K562 (cell line): ENCODE results near the gene CDRT4. TPM values are rescaled to one million over a fixed set of nuclear protein-coding genes. Genes with fewer than 3 reads are reported as not detected.

Source experiments
- ATAC-seq: fragments of 200-7000 bp; cut with Tn5 transposase; 3 replicates; pipeline ENCODE4 v1.9.1; 2020; ENCODE audit warnings: moderate library complexity
- BruUV-seq: library from RNA; stranded (reverse); fragments of 400-500 nt; replicated peaks from 2 replicates; lab custom pipeline; 2021; lab: Mats Ljungman, UMichigan
- CTCF ChIA-PET: fragments of 300-600 bp; formaldehyde crosslinking; extraction: SDS; loops from one replicate; lab custom pipeline; 2021; ENCODE audit warnings: low intra/inter-chr PET ratio; lab: Yijun Ruan, JAX
- POLR2A ChIA-PET: fragments of 300-600, 350-650 bp; sonication (Branson Sonifier 250); formaldehyde crosslinking; extraction: SDS; loops from one replicate; lab custom pipeline; 2021; ENCODE audit warnings: antibody characterized with exemption, inconsistent platforms; lab: Yijun Ruan, JAX
- DNase-seq, 4 experiments: peaks; one replicate each; pipeline versions ENCODE4 v3.0.0 to v3.0.0-alpha.2; 2011 to 2018; ENCODE audit warnings: low spot score in 3 of 4, mixed read lengths in 3 of 4; ENCODE audit errors: extremely low read depth in 1 of 4
- FAIRE-seq: peaks from 2 replicates; lab custom pipeline; 2011; peaks lifted over from hg19 to GRCh38; lab: Jason Lieb, UNC
- H2AFZ ChIP-seq: 2 replicates; pipeline ENCODE4 v1.6.0; 2011; ENCODE audit warnings: low read depth, low read length, control low read depth, inconsistent platforms
- H3K27ac ChIP-seq: fragments of 200-600 bp; 3 replicates; pipeline ENCODE4 v1.8.0; 2011; ENCODE audit warnings: low read depth, mild to moderate bottlenecking, control low read depth, inconsistent platforms, low read length, moderate library complexity, mixed read lengths; ENCODE audit errors: extremely low read depth
- H3K27me3 ChIP-seq, 2 experiments: fragments of 300-600 bp in 1 of 2; 2 replicates in 1 of 2; 3 replicates in 1 of 2; pipeline versions ENCODE4 v1.6.0 to v1.8.0; 2011; ENCODE audit warnings: inconsistent platforms in 2 of 2, low read length in 2 of 2, mild to moderate bottlenecking in 1 of 2, mixed read lengths in 1 of 2, moderate library complexity in 1 of 2; ENCODE audit not compliant: control insufficient read depth in 2 of 2, insufficient read depth in 2 of 2
- H3K36me3 ChIP-seq: fragments of 300-600 bp; 3 replicates; pipeline ENCODE4 v1.8.0; 2011; ENCODE audit warnings: mild to moderate bottlenecking, low read length, inconsistent platforms; ENCODE audit not compliant: control insufficient read depth, insufficient read depth
- H3K4me1 ChIP-seq, 2 experiments: fragments of 200-600 bp in 1 of 2; replicated peaks in 1 of 2; 2 replicates in 1 of 2; 3 replicates in 1 of 2; pipeline versions ENCODE4 v1.5.1 to v1.8.0; 2011; ENCODE audit warnings: inconsistent platforms in 2 of 2, low read length in 2 of 2, mild to moderate bottlenecking in 1 of 2, mixed read lengths in 1 of 2, moderate library complexity in 1 of 2; ENCODE audit not compliant: control insufficient read depth in 2 of 2, insufficient read depth in 2 of 2
- H3K4me2 ChIP-seq: 2 replicates; pipeline ENCODE4 v1.6.1; 2011; ENCODE audit warnings: low read length, control low read depth, inconsistent platforms, mixed read lengths; ENCODE audit not compliant: insufficient read depth
- H3K4me3 ChIP-seq: fragments of 200-600 bp; sonication (generic), shearing (Covaris generic); 2 replicates; pipeline ENCODE4 v1.5.1; 2016; ENCODE audit warnings: control low read depth, inconsistent platforms
- H3K79me2 ChIP-seq: fragments of 200-600 bp; 3 replicates; pipeline ENCODE4 v1.8.0; 2011; ENCODE audit warnings: low read length, inconsistent platforms; ENCODE audit not compliant: control insufficient read depth, insufficient read depth
- H3K9ac ChIP-seq, 2 experiments: 2 replicates each; pipeline versions ENCODE4 v1.6.0 to v1.6.1; 2011; ENCODE audit warnings: low read depth in 2 of 2, low read length in 2 of 2, control low read depth in 1 of 2, inconsistent platforms in 1 of 2, mild to moderate bottlenecking in 1 of 2, mixed read lengths in 1 of 2; ENCODE audit not compliant: insufficient read depth in 1 of 2
- H3K9me1 ChIP-seq: one replicate; pipeline ENCODE4 v1.6.0; 2011; ENCODE audit warnings: inconsistent platforms, mild to moderate bottlenecking, low read length, moderate library complexity; ENCODE audit not compliant: control insufficient read depth, insufficient read depth
- H3K9me3 ChIP-seq: replicated peaks from 2 replicates; pipeline ENCODE4 v1.5.1; 2011; ENCODE audit warnings: low read depth, low read length, inconsistent platforms; ENCODE audit not compliant: control insufficient read depth, insufficient read depth
- H4K20me1 ChIP-seq: replicated peaks from 2 replicates; pipeline ENCODE4 v1.6.1; 2011; ENCODE audit warnings: low read length, inconsistent platforms, mixed read lengths; ENCODE audit not compliant: control insufficient read depth, insufficient read depth
- ATF7 ChIP-seq: fragments of 450-650 bp; IDR thresholded peaks from 2 replicates; pipeline ENCODE4 v1.7.1; 2014; ENCODE audit warnings: mild to moderate bottlenecking, moderate library complexity
- C11orf30 ChIP-seq: fragments of 450-650 bp; IDR thresholded peaks from 2 replicates; pipeline ENCODE4 v1.6.1; 2016; ENCODE audit warnings: low read depth, mild to moderate bottlenecking
- FOSL1 ChIP-seq: fragments of 200-800 bp; sonication (Bioruptor generic); conservative IDR thresholded peaks from 2 replicates; pipeline ENCODE4 v1.6.1; 2016; ENCODE audit warnings: missing genetic modification characterization, missing compliant biosample characterization
- FOXA3 ChIP-seq, 2 experiments: fragments of 450-650 bp in 1 of 2; sonication (generic) in 1 of 2; formaldehyde crosslinking; IDR thresholded peaks in 1 of 2; conservative IDR thresholded peaks in 1 of 2; 2 replicates each; pipeline versions ENCODE4 v1.4.0 to v1.8.0; 2020 to 2022; ENCODE audit warnings: mild to moderate bottlenecking in 2 of 2, missing genetic modification reagents in 1 of 2
- HSF4 ChIP-seq: fragments of 250-450 bp; sonication (Bioruptor Pico); IDR thresholded peaks from 2 replicates; pipeline ENCODE4 v2.1.2; 2022; ENCODE audit warnings: mild to moderate bottlenecking, moderate library complexity, borderline replicate concordance
- RBBP5 ChIP-seq: fragments of 200-600 bp; sonication (generic); IDR thresholded peaks from 2 replicates; pipeline ENCODE4 v1.6.1; 2012; ENCODE audit warnings: borderline replicate concordance, mild to moderate bottlenecking, low read length, control low read depth, inconsistent platforms; ENCODE audit not compliant: insufficient read depth, poor library complexity, severe bottlenecking
- ZFP30 ChIP-seq: fragments of 250-450 bp; sonication (Bioruptor Pico); IDR thresholded peaks from 2 replicates; pipeline ENCODE4 v1.8.0; 2022; ENCODE audit warnings: moderate library complexity, mild to moderate bottlenecking, inconsistent platforms, borderline replicate concordance
- ZNF764 ChIP-seq: fragments of 250-450 bp; sonication (Bioruptor Pico); IDR thresholded peaks from 2 replicates; pipeline ENCODE4 v1.4.0; 2020; ENCODE audit warnings: low read depth, mild to moderate bottlenecking, moderate library complexity
- ZZZ3 ChIP-seq: fragments of 450-650 bp; IDR thresholded peaks from 2 replicates; pipeline ENCODE4 v1.6.1; 2016; ENCODE audit warnings: antibody characterized with exemption, mild to moderate bottlenecking, moderate library complexity
- WGBS: fragments of 100-300 bp; shearing (Covaris generic); methylation state at CpG from one replicate; pipeline ENCODE4 v1.1.6; 2016; ENCODE audit warnings: low coverage, mixed read lengths; ENCODE audit not compliant: insufficient coverage; ENCODE audit errors: missing lambda C conversion rate; 5-methylcytosine and 5-hydroxymethylcytosine counted together
- in situ Hi-C: fragments of 300-500 bp; cut with MboI; formaldehyde crosslinking; loops from 4 replicates; pipeline ENCODE4 v1.15.0; 2018; ENCODE audit warnings: inconsistent platforms, mixed read lengths
- intact Hi-C: fragments of 100-400 bp; cut with micrococcal nuclease; formaldehyde crosslinking; loops from 2 replicates; pipeline ENCODE4 v1.14.2; 2022
- polyA plus RNA-seq, 8 experiments: library from polyadenylated mRNA; depleted of rRNA in 4 of 8; stranded (reverse) in 5 of 8; unstranded in 3 of 8; fragments of >200 nt; fragmentation: Nextera tagmentation in 2 of 8; fragmentation: Illumina TruSeq in 1 of 8; extraction: Ambion mirVana in 2 of 8; extraction: Trizol in 1 of 8; gene quantifications; 2 replicates each; pipeline versions ENCODE4 v1.2.1 to v1.2.3, GENCODE V29; 2011 to 2014; ENCODE audit warnings: inconsistent platforms in 1 of 8, missing spikeins in 1 of 8
- total RNA-seq, 7 experiments: library from RNA; depleted of rRNA in 6 of 7; stranded (reverse); fragments of >200 nt in 6 of 7; fragmentation: Illumina TruSeq in 2 of 7; extraction: Trizol in 2 of 7; gene quantifications; 2 replicates each; pipeline versions ENCODE4 v1.2.1 to v1.2.3, GENCODE V29; 2011 to 2021; ENCODE audit warnings: low replicate concordance in 1 of 7

The CDRT4 gene
- total and polyA plus RNA-seq, 9 of the 15 experiments (the other 6 are each of a cell fraction or from before 2014, with no cell fraction given): 1.7 to 6.4 (median 3.5) TPM

- H2AFZ ChIP-seq: no peak overlapping the region
- H3K4me1 ChIP-seq: no peaks in the 10 kb centered on the region; a peak in 1 of 5 replicates
- no TSS peak for BruUV-seq
- FAIRE-seq (no peak), DNase-seq (no peak), ATAC-seq (no peak)
- TF ChIP-seq ZZZ3: no peak
- no peak for TF ChIP-seq HSF4
- TF ChIP-seq FOSL1 (tag): no peak
- no peak for TF ChIP-seq ZFP30 (CRISPR knock-in tag)
- no peak for TF ChIP-seq RBBP5
- CTCF ChIA-PET: no interaction called here
- WGBS: 3% methylated on average over 5 of the region's 6 CpGs
- no peak overlapping the region for H3K27ac ChIP-seq
- H3K36me3 ChIP-seq: no peaks in the 10 kb centered on the region
- H3K79me2 ChIP-seq: no peaks in the 10 kb centered on the region
- H4K20me1 ChIP-seq: no peaks in the 10 kb centered on the region
- no peak overlapping the region for H3K9ac ChIP-seq
- H3K4me2 ChIP-seq: no peak overlapping the region
- H3K9me1 ChIP-seq: no peaks in the 10 kb centered on the region
- no peak overlapping the region for H3K4me3 ChIP-seq
- intact Hi-C loops (no loop called here), in situ Hi-C loops (no loop called here)
- peaks cover 5 to 34% of the 10 kb centered on the region in 2 experiments; a peak in 4 of 5 replicates for H3K27me3 ChIP-seq
- POLR2A ChIA-PET: interaction anchor here (0.7 kb wide), 1 partner anchor 1559 kb away, joined by 3 read pairs; no protein-coding TSS in a partner anchor
- H3K9me3 ChIP-seq: no peaks in the 10 kb centered on the region
Observed at GRCh38 chr17:15398291-15398690, 69.1 kb downstream of the CDRT4 start.

- no peak for TF ChIP-seq ATF7
- no peak for TF ChIP-seq FOXA3 (CRISPR knock-in tag; conservative IDR thresholded peaks at IDR 0.05 in 1 of 2, IDR thresholded peaks at IDR 0.05 in 1 of 2)
- no peak for TF ChIP-seq C11orf30
- TF ChIP-seq ZNF764 (CRISPR knock-in tag): no peak
- BruUV-seq: no TSS peak
Observed at GRCh38 chr17:15397620-15398019, 69.8 kb downstream of the CDRT4 start.

More at GRCh38 chr17:15397620-15398019, 69.8 kb downstream of the CDRT4 start:
- DNase-seq (no peak), FAIRE-seq (no peak), ATAC-seq (no peak)
- H3K36me3 ChIP-seq: no peaks in the 10 kb centered on the region
- in situ Hi-C loops (no loop called here), intact Hi-C loops (no loop called here)
- H3K27me3 ChIP-seq: peaks cover 5 to 28% of the 10 kb centered on the region in 2 experiments; a peak in 4 of 5 replicates
- H3K4me1 ChIP-seq: no peaks in the 10 kb centered on the region
- no peaks in the 10 kb centered on the region for H3K9me1 ChIP-seq
- H3K4me3 ChIP-seq: no peak overlapping the region
- no peaks in the 10 kb centered on the region for H4K20me1 ChIP-seq
- H3K9ac ChIP-seq: no peak overlapping the region
- 3% methylated on average over 4 of the region's 5 CpGs for WGBS
- no peaks in the 10 kb centered on the region for H3K9me3 ChIP-seq
- no peak overlapping the region for H2AFZ ChIP-seq
- POLR2A ChIA-PET: no interaction called here
- H3K79me2 ChIP-seq: no peaks in the 10 kb centered on the region
- H3K4me2 ChIP-seq: no peak overlapping the region
- CTCF ChIA-PET: no interaction called here
- H3K27ac ChIP-seq: no peak overlapping the region
